Activated CD4-positive, alpha-beta T cell treated with anti-CD3 and anti-CD28 coated beads, Interleukin-2, amount 50 U/mL, for 1 hour (primary cell): ENCODE results near the gene CCDC32.

Experiments
- DNase-seq: peaks from one replicate; pipeline ENCODE4 v3.0.0-alpha.2; 2020

The CCDC32 gene

DNA sequence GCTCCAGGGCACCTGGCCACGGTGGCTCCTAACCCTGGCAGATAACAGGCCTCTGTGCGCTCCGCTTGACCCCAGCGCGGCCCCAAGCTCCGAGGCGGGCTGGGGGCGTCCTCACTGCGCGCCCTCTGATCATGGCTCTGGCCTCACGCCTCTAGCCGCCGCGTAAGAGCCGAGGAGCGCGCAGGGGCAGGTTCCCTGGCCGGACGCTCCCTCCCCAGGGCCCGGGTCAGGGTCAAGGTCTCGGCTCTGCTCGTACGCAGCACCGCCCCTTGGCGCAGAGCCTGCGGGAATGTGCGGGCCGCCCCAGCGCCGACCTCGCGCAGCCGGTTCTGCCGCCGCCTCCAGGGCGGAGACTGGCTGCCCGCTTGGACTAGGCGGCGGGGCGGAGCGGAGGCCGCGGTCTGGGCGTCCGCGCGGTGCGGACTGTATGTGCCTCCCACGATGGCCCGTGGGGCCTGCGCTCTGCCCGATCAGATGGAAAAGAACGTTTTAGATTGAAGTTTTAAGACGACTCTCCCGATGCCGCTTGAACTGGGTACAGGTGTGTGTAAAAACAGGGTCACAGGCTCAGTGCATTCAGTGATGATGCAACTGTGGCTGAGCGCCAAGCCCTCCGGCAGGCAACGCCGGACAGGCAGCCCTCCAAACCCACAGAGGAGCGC, 53.2 kb downstream of the CCDC32 start:
- no peak for DNase-seq

DNA sequence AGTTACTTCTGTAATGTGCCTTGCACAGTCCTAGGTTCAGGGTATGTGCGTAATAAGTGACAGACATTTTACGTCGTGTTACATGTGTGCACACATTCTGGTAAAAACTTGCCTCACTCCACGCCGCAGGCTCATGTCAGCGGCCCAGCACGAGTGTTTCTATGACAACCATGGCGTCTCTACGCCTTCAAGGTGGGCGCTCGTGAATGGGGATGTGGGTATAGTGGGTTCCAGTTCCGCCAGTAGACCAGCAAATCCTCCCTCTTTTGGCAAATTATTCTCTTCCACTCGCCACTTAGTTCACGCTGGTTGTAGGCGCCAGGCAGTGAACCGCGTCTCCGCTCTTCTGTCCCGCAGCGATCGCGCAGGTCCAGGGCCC, 53.8 kb downstream of the CCDC32 start:
- DNase-seq: no peak

DNA sequence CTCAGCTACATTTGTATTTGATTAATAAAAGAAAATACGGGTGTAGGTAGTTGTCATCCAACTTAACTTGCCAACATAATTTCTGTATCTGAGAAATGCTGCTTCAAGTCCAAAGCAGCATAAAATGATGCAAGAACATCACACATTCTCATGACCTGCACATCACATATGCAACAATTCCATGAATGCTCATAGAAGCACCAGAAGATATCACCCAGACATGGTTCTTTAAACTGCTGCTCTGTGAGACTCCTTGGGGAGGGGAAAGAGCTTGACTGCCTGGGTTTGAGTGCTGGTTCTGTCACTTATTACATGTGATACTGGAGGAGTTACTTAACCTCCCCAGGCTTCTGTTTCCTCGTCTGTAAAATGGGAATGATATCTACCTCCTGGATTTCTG, 54.6 kb downstream of the CCDC32 start:
- no peak for DNase-seq

DNA sequence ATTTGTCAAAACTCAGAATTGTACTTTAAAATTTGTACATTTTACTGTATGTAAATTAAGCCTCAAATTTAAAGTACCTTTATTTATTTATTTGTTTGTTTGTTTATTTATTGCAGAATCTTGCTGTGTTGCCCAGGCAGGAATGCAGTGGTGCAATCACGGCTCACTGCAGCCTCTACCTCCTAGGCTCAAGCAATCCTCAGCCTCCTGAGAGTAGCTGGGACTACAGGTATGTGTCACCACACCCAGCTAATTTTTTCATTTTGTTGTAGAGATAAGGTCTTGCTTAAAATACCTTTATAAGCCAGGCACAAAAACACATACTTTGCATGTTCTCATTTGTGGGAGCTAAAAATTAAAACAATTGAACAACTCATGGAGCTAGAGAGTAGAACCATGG, 56.6 kb downstream of the CCDC32 start:
- DNase-seq: no peak

DNA sequence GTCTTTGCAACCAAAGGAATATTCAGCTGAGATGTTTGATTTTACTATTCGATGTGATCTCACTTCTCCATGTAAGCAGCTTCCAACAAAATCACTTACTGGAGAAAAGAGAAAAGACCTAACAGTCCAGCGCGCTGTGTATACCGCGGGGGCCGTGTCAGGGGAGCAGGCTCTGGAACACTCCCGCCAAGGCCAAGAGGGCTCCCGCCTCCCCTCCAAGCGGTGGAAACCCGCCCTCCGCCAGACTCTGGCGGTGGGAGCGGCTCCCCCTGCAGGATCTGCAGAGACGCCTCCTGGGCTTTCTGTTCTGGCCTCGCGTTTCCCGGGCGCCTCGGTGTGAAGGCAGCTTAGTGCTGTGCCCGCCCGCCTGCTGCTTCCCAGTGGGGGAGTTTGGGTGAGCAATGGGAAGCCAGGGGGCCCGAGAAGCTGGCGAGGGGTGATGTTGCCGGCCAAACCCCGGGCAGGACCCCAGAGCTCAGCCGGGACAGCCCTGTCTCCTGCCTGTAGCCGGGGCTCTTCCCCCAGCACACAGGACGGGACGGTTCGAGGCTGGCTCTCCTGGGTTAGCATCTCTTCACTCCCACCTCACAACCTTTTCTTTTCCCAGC, 57.8 kb downstream of the CCDC32 start:
- peak; percentile 59 for DNase-seq
